Esophagus squamous epithelium (tissue), 5 donors: ENCODE results near the gene LRRTM3. TPM values are rescaled to one million over a fixed set of nuclear protein-coding genes. Genes with fewer than 3 reads are reported as not detected.

Experiments
- DNase-seq: peaks from one replicate; lab custom pipeline; 2025; lab: John Stamatoyannopoulos, UW
- H3K27ac ChIP-seq, 4 donors: fragments of 200-600 bp; sonication (generic); one replicate each; pipeline ENCODE4 v1.5.1; 2016 to 2019; ENCODE audit warnings: mild to moderate bottlenecking in 1 of 4
- H3K27me3 ChIP-seq, 4 donors: fragments of 200-600 bp; sonication (generic); 1 replicate in 3 of 4; 2 replicates in 1 of 4; pipeline versions ENCODE4 v1.5.1 to v1.6.0; 2017 to 2021; ENCODE audit warnings: antibody characterized with exemption in 1 of 4
- H3K36me3 ChIP-seq, 3 donors: fragments of 200-600 bp; sonication (generic); one replicate each; pipeline ENCODE4 v1.5.1; 2016 to 2019
- H3K4me1 ChIP-seq, 3 donors: fragments of 200-600 bp; sonication (generic); one replicate each; pipeline ENCODE4 v1.5.1; 2017 to 2019
- H3K4me3 ChIP-seq, 4 donors: fragments of 200-600 bp; sonication (generic); 1 replicate in 3 of 4; 2 replicates in 1 of 4; pipeline ENCODE4 v1.5.1; 2016 to 2019; ENCODE audit warnings: mild to moderate bottlenecking in 2 of 4, moderate library complexity in 1 of 4
- H3K9me3 ChIP-seq, 3 donors: fragments of 200-600 bp; sonication (generic); one replicate each; pipeline ENCODE4 v1.5.1; 2016 to 2019
- CTCF ChIP-seq, 6 experiments: fragments of 450-650 bp in 4 of 6; fragments of 200-600 bp in 2 of 6; sonication (generic) in 2 of 6; IDR thresholded peaks; one replicate each; pipeline ENCODE4 v1.5.1; 2016 to 2019; ENCODE audit warnings: antibody characterized with exemption in 6 of 6, mild to moderate bottlenecking in 4 of 6, moderate library complexity in 4 of 6
- POLR2A ChIP-seq, 4 donors: fragments of 450-650 bp; IDR thresholded peaks; one replicate each; pipeline ENCODE4 v1.6.1; 2017; ENCODE audit warnings: antibody characterized with exemption in 4 of 4, mild to moderate bottlenecking in 4 of 4, moderate library complexity in 3 of 4
- WGBS, 2 donors: methylation state at CpG; one replicate each; pipeline ENCODE4 v1.1.5; 2018; 5-methylcytosine and 5-hydroxymethylcytosine counted together
- intact Hi-C: fragments of 100-400 bp; cut with DNase I; formaldehyde crosslinking; loops from one replicate; pipeline ENCODE4 v1.15.0; 2022
- total RNA-seq, 4 donors: library from RNA; depleted of rRNA; stranded (reverse); fragments of >200 nt; gene quantifications; one replicate each; pipeline ENCODE4 v1.1.0, GENCODE V29; 2016
- donor health status: DM: yes; HTN: yes; CAD: no.

Gene LRRTM3
- total RNA-seq, 4 donors from 2014 or later: under 0.01 TPM; not detected in 3

- Histone ChIP-seq H3K36me3 (no peaks in the 10 kb centered on the region), H3K27me3 (no peaks in the 10 kb centered on the region), H3K4me3 (no peak overlapping the region), H3K9me3 (no peaks in the 10 kb centered on the region), H3K4me1 (no peaks in the 10 kb centered on the region), H3K27ac (no peak overlapping the region)
- 66 to 69% methylated on average over 4 of the region's 4 CpGs for WGBS, 2 donors
- DNase-seq: no peak
- TF ChIP-seq CTCF (IDR thresholded peaks at IDR 0.05) (no peak), POLR2A (IDR thresholded peaks at IDR 0.05) (no peak)
- intact Hi-C loops: no loop called here
These were observed 54.5 kb downstream of the LRRTM3 start for GRCh38 chr10:66980246-66980815.

- TF ChIP-seq POLR2A (IDR thresholded peaks at IDR 0.05): no peak
- no peak for TF ChIP-seq CTCF (IDR thresholded peaks at IDR 0.05)
- intact Hi-C loops: no loop called here
- Histone ChIP-seq H3K4me3 (no peak overlapping the region), H3K4me1 (no peaks in the 10 kb centered on the region), H3K27ac (no peak overlapping the region), H3K36me3 (no peaks in the 10 kb centered on the region), H3K27me3 (no peaks in the 10 kb centered on the region), H3K9me3 (no peaks in the 10 kb centered on the region)
- no peak for DNase-seq
- 61 to 63% methylated on average over 3 of the region's 3 CpGs for WGBS, 2 donors
These were observed 55.7 kb downstream of the LRRTM3 start for GRCh38 chr10:66981361-66982052.

GRCh38 chr10:66982053-66982420 is 56.2 kb downstream of the LRRTM3 start:
- intact Hi-C loops: no loop called here
- DNase-seq: no peak
- Histone ChIP-seq H3K27me3 (no peaks in the 10 kb centered on the region), H3K4me1 (no peaks in the 10 kb centered on the region), H3K9me3 (no peaks in the 10 kb centered on the region), H3K36me3 (no peaks in the 10 kb centered on the region), H3K4me3 (no peak overlapping the region), H3K27ac (no peak overlapping the region)
- 74 to 87% methylated on average over 1 of the region's 1 CpG for WGBS, 2 donors
- TF ChIP-seq POLR2A (IDR thresholded peaks at IDR 0.05) (no peak), CTCF (IDR thresholded peaks at IDR 0.05) (no peak)

- intact Hi-C loops: no loop called here
- H3K27ac ChIP-seq: no peak overlapping the region
- WGBS, 2 donors: 32 to 46% methylated on average over 6 of the region's 6 CpGs
These were observed 57.1 kb downstream of the LRRTM3 start for GRCh38 chr10:66982792-66983474.

More at GRCh38 chr10:66982792-66983474, 57.1 kb downstream of the LRRTM3 start:
- Histone ChIP-seq H3K9me3 (no peaks in the 10 kb centered on the region), H3K4me3 (no peak overlapping the region), H3K36me3 (no peaks in the 10 kb centered on the region), H3K27me3 (no peaks in the 10 kb centered on the region), H3K4me1 (no peaks in the 10 kb centered on the region)
- TF ChIP-seq POLR2A (IDR thresholded peaks at IDR 0.05) (no peak), CTCF (IDR thresholded peaks at IDR 0.05) (no peak)
- DNase-seq: no peak
